HepG2 (cell line): ENCODE results near the gene CNTN5.

ENCODE experiments used
- ATF2 ChIP-seq: sonication (generic); formaldehyde crosslinking; IDR thresholded peaks from 2 replicates; pipeline ENCODE4 v1.4.0; 2020; ENCODE audit warnings: missing genetic modification reagents
- FOXA3 ChIP-seq: IDR thresholded peaks from 2 replicates; pipeline ENCODE4 v1.6.1; 2016; ENCODE audit warnings: missing genetic modification reagents, missing compliant biosample characterization
- HMG20B ChIP-seq: conservative IDR thresholded peaks from 2 replicates; pipeline ENCODE4 v1.6.1; 2016; ENCODE audit warnings: missing genetic modification reagents, missing compliant biosample characterization
- ZNF335 ChIP-seq: sonication (generic); formaldehyde crosslinking; IDR thresholded peaks from 2 replicates; pipeline ENCODE4 v1.4.0; 2020; ENCODE audit warnings: missing genetic modification reagents
- ZSCAN29 ChIP-seq: sonication (generic); formaldehyde crosslinking; conservative IDR thresholded peaks from 2 replicates; pipeline ENCODE4 v1.4.0; 2020; ENCODE audit warnings: mild to moderate bottlenecking, missing genetic modification reagents
- TF ChIP-seq, protein P1 (sequence below): sonication (generic); formaldehyde crosslinking; IDR thresholded peaks from 2 replicates; pipeline ENCODE4 v1.4.0; 2020; ENCODE audit warnings: mild to moderate bottlenecking, low read depth, missing genetic modification reagents

DNA sequence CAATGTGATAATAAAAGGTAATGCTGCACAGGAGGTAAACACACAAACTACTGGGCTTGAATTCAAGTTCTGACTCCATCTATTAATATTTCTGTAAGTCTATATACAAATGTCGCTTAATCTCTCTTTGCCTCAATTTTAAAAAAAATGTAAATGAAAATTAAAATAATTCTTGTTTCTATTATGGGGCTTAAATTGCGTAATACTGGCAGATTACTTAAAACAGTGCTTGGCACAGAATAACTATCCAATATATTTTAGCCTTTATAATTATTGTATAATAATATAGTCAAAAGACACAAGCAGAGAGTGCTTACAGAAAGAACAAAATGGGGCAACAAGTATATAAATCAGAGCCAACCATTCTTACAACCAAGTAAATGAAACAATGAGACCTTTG, 489.1 kb downstream of the CNTN5 start:
- TF ChIP-seq ZSCAN29 (CRISPR knock-in tag) (no peak), HMG20B (CRISPR knock-in tag) (no peak), ZNF335 (CRISPR knock-in tag) (no peak), FOXA3 (no peak), ATF2 (no peak)
- TF ChIP-seq, protein P1, sequence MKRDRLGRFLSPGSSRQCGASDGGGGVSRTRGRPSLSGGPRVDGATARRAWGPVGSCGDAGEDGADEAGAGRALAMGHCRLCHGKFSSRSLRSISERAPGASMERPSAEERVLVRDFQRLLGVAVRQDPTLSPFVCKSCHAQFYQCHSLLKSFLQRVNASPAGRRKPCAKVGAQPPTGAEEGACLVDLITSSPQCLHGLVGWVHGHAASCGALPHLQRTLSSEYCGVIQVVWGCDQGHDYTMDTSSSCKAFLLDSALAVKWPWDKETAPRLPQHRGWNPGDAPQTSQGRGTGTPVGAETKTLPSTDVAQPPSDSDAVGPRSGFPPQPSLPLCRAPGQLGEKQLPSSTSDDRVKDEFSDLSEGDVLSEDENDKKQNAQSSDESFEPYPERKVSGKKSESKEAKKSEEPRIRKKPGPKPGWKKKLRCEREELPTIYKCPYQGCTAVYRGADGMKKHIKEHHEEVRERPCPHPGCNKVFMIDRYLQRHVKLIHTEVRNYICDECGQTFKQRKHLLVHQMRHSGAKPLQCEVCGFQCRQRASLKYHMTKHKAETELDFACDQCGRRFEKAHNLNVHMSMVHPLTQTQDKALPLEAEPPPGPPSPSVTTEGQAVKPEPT, result no peak
